Tibial artery (tissue), 4 donors: ENCODE results near the gene CAMTA1.

Experiments
- DNase-seq, 2 donors: peaks; one replicate each; pipeline ENCODE4 v3.0.0-alpha.2; 2019
- H3K27ac ChIP-seq, 2 donors: fragments of 200-600 bp; sonication (generic) in 1 of 2; 1 replicate in 1 of 2; 2 replicates in 1 of 2; pipeline ENCODE4 v1.5.1; 2018 to 2019; ENCODE audit warnings: mild to moderate bottlenecking in 1 of 2
- H3K27me3 ChIP-seq, 2 donors: fragments of 200-600 bp; sonication (generic) in 1 of 2; one replicate each; pipeline versions ENCODE4 v1.5.1 to v1.6.0; 2016 to 2019
- H3K36me3 ChIP-seq, 3 donors: fragments of 200-600 bp; sonication (generic) in 2 of 3; one replicate each; pipeline ENCODE4 v1.5.1; 2016 to 2019; ENCODE audit warnings: mild to moderate bottlenecking in 2 of 3
- H3K4me1 ChIP-seq, 4 donors: fragments of 200-600 bp; sonication (generic) in 2 of 4; 1 replicate in 3 of 4; 2 replicates in 1 of 4; pipeline ENCODE4 v1.5.1; 2016 to 2019
- H3K4me3 ChIP-seq, 2 donors: fragments of 200-600 bp; sonication (generic) in 1 of 2; 1 replicate in 1 of 2; 2 replicates in 1 of 2; pipeline ENCODE4 v1.5.1; 2018 to 2019; ENCODE audit warnings: mild to moderate bottlenecking in 2 of 2
- H3K9me3 ChIP-seq, 3 donors: fragments of 200-600 bp; sonication (generic) in 1 of 3; one replicate each; pipeline ENCODE4 v1.5.1; 2016 to 2019
- intact Hi-C: fragments of 100-400 bp; cut with DNase I; formaldehyde crosslinking; loops from one replicate; pipeline ENCODE4 v1.15.0; 2023; ENCODE audit warnings: low total_unique reads
- TF ChIP-seq, protein P1 (sequence below), 2 experiments: fragments of 200-600 bp in 1 of 2; fragments of 450-650 bp in 1 of 2; IDR thresholded peaks; one replicate each; pipeline ENCODE4 v1.5.1; 2017 to 2019; ENCODE audit warnings: antibody characterized with exemption in 2 of 2, mild to moderate bottlenecking in 1 of 2, moderate library complexity in 1 of 2

CAMTA1 gene

DNA sequence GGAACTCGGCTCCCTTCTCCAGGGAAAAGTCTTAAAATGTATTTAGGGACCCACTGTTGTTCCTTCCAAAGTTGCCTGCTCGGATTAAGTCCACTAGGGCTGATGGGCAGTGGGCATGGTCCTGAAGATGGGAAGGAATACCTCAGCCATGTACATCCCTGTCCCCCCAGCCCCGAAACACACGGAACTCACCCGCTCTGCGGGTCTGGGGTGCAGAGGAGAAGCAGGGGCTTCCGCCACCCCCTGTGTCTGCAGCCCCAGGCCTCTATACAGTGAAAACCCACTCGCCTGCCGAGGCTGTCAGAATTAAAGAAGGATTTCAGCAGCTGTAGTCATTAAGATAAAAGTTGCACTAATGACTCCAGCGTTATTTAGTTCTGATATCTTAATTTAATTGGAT is 773.2 kb downstream of the CAMTA1 start:
- H3K36me3 ChIP-seq = no peaks in the 10 kb centered on the region
- TF ChIP-seq, protein P1, sequence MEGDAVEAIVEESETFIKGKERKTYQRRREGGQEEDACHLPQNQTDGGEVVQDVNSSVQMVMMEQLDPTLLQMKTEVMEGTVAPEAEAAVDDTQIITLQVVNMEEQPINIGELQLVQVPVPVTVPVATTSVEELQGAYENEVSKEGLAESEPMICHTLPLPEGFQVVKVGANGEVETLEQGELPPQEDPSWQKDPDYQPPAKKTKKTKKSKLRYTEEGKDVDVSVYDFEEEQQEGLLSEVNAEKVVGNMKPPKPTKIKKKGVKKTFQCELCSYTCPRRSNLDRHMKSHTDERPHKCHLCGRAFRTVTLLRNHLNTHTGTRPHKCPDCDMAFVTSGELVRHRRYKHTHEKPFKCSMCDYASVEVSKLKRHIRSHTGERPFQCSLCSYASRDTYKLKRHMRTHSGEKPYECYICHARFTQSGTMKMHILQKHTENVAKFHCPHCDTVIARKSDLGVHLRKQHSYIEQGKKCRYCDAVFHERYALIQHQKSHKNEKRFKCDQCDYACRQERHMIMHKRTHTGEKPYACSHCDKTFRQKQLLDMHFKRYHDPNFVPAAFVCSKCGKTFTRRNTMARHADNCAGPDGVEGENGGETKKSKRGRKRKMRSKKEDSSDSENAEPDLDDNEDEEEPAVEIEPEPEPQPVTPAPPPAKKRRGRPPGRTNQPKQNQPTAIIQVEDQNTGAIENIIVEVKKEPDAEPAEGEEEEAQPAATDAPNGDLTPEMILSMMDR (IDR thresholded peaks at IDR 0.05) = no peak
- H3K27ac ChIP-seq = no peak overlapping the region
- peaks cover 0 to 7% (median 5%) of the 10 kb centered on the region in 3 donors for H3K9me3 ChIP-seq
- H3K27me3 ChIP-seq = peaks cover 0 to 31% of the 10 kb centered on the region in 2 donors
- no peak for DNase-seq
- H3K4me1 ChIP-seq = peaks cover 0 to 23% (median 10%) of the 10 kb centered on the region in 4 donors
- H3K4me3 ChIP-seq = no peak overlapping the region
- intact Hi-C loops = no loop called here

DNA sequence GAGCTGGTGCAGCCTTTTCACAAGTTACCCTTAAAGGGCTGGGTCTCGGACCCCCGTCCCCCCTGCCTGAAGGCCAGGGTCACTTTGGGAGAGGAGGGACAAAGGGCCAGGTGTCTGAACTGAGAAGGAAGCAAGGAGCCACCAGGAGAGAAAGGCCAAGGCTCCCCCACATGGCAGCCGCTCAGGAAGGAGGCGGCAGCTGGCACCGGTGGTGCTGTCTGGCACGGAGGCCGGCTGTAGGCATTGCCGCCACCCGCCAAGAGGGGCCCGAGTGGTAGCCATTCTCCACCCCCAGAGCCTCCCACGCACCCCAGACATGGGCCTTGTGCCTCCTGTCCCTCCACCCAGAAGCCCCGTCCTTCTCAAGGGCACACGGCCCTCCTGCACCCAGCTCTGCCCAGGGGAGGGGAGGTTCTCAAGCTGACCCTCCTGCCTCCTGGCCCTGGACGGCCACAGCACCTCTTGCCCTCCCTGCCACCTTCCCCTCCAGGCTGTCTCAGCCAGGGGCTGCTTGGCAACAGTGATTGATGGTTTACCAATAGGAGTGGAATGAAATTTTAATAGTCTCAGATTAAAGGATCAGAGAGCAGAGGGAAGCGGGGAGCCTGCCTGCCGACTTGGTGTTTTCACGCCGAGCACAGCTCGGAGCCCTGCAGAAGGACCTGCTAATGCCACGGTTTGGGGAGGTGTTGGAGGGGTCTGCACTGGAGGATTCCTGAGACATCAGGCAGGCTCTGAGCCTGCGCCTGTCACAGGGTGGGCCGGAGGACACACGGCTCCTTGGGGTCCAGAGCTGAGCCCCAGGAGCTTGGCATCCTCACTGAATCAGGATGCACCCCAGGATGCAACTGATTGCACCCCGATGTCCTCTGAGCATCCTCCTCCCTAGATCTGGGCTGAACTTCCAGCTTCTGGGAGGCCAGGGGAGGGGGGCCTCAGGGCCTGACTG is 773.9 kb downstream of the CAMTA1 start:
- Histone ChIP-seq H3K4me1 (peaks cover 0 to 23% (median 10%) of the 10 kb centered on the region in 4 donors), H3K36me3 (no peaks in the 10 kb centered on the region), H3K27ac (no peak overlapping the region), H3K27me3 (peaks cover 0 to 26% of the 10 kb centered on the region in 2 donors), H3K9me3 (peaks cover 0 to 3% (median 3%) of the 10 kb centered on the region in 3 donors), H3K4me3 (no peak overlapping the region)
- TF ChIP-seq, protein P1 (IDR thresholded peaks at IDR 0.05) = no peak
- intact Hi-C loops = no loop called here
- DNase-seq = no peak

DNA sequence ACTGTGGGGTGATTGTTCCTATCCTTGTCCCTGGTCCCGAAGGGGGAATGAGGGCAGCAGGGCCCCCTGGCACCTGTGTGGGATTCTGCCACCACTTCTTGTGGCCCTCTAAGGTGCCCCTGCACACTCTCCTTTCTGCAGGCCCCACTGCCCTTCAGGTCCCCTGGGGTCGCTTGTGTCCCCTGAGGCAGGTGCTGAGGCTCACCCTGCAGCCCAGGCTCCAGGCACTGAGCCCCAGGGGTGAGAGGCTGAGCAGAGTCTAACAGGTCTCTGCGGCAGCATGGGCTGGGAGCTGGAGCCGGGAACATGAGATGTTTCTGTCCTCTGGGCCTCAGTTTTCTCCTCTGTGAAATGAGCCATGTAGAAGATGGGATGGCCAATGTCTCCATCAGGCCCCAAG is 774.9 kb downstream of the CAMTA1 start:
- Histone ChIP-seq H3K27me3 (peaks cover 0 to 18% of the 10 kb centered on the region in 2 donors), H3K4me3 (no peak overlapping the region), H3K27ac (no peak overlapping the region), H3K4me1 (peaks cover 0 to 23% (median 10%) of the 10 kb centered on the region in 4 donors), H3K36me3 (no peaks in the 10 kb centered on the region), H3K9me3 (no peaks in the 10 kb centered on the region)
- intact Hi-C loops = no loop called here
- no peak for DNase-seq
- TF ChIP-seq, protein P1 (IDR thresholded peaks at IDR 0.05) = no peak

DNA sequence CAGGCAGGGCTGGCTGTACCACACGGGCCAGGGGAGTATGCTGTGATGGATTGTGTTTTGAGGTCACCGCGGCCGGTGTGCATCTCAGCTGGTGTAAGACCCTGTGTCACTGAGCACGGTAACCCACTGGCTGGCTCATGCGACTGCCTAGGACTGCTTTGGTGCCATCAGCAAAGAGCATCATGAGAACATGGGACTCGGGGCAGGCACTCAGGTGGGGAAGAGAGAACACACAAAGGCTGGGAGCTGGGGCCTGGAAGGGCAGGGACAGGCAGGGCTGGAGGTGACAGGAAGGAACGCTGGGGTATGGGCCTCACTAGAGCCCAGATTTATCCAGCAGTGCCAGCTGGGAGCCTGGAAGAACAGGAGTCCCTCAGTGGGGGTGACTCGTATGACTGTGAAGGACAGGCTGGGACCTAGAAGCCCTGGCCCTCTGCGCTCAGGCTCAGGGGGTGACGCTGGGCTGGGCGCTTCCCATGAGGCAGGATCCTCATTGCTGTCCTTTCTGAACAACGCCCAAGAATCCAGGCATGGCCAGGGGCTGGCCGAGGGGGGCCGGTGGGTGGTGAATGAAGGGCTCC is 775.4 kb downstream of the CAMTA1 start:
- no peaks in the 10 kb centered on the region for H3K9me3 ChIP-seq
- no peak overlapping the region for H3K27ac ChIP-seq
- no peaks in the 10 kb centered on the region for H3K36me3 ChIP-seq
- intact Hi-C loops = no loop called here
- DNase-seq = no peak
- TF ChIP-seq, protein P1 (IDR thresholded peaks at IDR 0.05) = no peak
- H3K4me3 ChIP-seq = no peak overlapping the region
- H3K27me3 ChIP-seq = peaks cover 0 to 14% of the 10 kb centered on the region in 2 donors
- peaks cover 0 to 19% (median 10%) of the 10 kb centered on the region in 4 donors for H3K4me1 ChIP-seq

DNA sequence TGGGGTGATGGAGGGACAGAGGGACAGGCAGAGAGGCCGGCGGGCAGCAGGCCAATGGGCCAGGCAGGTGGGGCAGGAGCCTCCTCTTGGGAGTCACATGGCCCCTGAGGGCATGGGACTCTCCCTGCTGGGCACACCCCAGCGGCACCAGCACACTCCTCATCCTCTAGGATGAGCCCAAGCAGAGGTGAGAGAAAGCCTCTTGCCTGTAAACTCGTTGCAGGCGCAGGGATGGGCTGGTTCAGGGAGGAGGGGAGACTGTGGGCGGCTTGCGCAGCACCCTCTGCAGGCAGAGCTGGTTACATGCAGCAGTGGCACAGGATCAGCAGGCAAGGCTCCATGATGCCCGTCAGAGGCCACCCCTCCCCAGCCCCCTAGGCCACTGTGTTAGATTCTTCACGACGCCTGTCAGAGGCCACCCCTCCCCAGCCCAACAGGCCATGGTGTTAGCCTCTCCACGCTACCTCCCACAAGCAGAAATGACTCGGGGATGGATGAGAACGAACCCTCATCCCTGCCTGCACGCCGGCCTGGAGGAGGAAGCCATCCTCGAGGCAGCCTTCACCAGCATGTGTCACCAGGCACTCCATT is 776.2 kb downstream of the CAMTA1 start:
- no peak for DNase-seq
- H3K36me3 ChIP-seq = no peaks in the 10 kb centered on the region
- TF ChIP-seq, protein P1 (IDR thresholded peaks at IDR 0.05) = no peak
- peaks cover 0 to 17% (median 10%) of the 10 kb centered on the region in 4 donors for H3K4me1 ChIP-seq
- peaks cover 0 to 8% of the 10 kb centered on the region in 2 donors for H3K27me3 ChIP-seq
- intact Hi-C loops = no loop called here
- H3K9me3 ChIP-seq = no peaks in the 10 kb centered on the region
- H3K27ac ChIP-seq = no peak overlapping the region
- H3K4me3 ChIP-seq = no peak overlapping the region
